ENCODE results near the gene MAP3K9. TPM values are rescaled to one million over a fixed set of nuclear protein-coding genes. Genes with fewer than 3 reads are reported as not detected.

The MAP3K9 gene
- total and polyA plus RNA-seq, 10 of the 15 experiments (the other 5 are each of a cell fraction or from before 2014, with no cell fraction given) = 0.48 to 7.9 (median 2.9) TPM

DNA sequence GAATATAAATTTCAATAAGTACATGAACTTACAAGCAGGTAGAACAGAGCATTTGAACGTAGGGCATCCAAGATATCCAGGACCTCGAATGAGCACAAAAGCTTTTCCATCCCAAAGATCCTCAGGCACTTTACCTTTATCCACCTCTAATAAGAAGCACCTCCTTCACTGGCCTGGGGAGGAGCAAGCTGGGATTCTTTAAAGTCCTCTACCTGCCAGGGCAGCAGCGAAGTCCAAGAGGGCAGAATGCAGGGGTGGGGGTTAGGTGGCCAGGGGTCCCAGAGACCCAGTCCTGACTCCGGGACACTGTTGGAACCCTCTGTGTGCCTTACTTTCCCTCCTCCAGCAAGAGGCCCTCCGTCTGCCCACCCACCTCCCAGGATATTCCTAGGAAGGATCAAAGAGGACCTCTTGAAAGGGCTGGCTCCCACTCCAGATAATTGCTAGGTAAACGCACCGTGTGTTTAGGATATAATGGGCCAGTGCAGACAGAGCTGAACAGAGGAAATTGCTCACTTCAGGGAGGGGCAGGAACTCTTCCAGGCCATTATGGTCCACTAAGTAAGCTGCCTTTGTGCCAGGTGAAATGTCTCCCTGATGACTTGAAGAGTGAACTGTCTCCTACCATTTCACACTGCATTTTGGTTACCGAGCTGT lies 99.5 kb downstream of the MAP3K9 start:
- CTCF ChIA-PET = interaction anchor here (1.0 to 9.6 kb wide), 4 partner anchors 12 to 87 kb away, joined by 3 to 138 read pairs (median 3); no protein-coding TSS in a partner anchor
- H3K4me2 ChIP-seq (ENCODE audit: control insufficient read depth, insufficient read depth) = no peak overlapping the region

More for the DNA sequence above, 99.5 kb downstream of the MAP3K9 start:
- H3K9me3 ChIP-seq (replicated peaks; ENCODE audit: control insufficient read depth, insufficient read depth, low read length) = no peaks in the 10 kb centered on the region
- H3K4me3 ChIP-seq = no peak overlapping the region
- H3K9ac ChIP-seq (ENCODE audit: control insufficient read depth, insufficient read depth, low read length) = no peak overlapping the region
- TF ChIP-seq NR2F1 (conservative IDR thresholded peaks at IDR 0.05) (no peak), TCF12 (IDR thresholded peaks at IDR 0.05; ENCODE audit: low read depth, low read length) (no peak), SP1 (IDR thresholded peaks at IDR 0.05; ENCODE audit: low read depth, low read length) (no peak), ZNF274 (IDR thresholded peaks at IDR 0.05; ENCODE audit: insufficient read depth, insufficient read length) (no peak), NBN (IDR thresholded peaks at IDR 0.05) (no peak), NFYB (IDR thresholded peaks at IDR 0.05; ENCODE audit: insufficient read depth, low read depth, low read length) (no peak), CREB1 (IDR thresholded peaks at IDR 0.05; ENCODE audit: low read depth) (no peak), BMI1 (IDR thresholded peaks at IDR 0.05; ENCODE audit: borderline replicate concordance) (no peak), SRF (IDR thresholded peaks at IDR 0.05; ENCODE audit: low read depth in 2 of 2, low read length in 2 of 2) (no peak), JUND (IDR thresholded peaks at IDR 0.05; ENCODE audit: low read depth, low read length) (no peak), BCL11A (IDR thresholded peaks at IDR 0.05; ENCODE audit: low read depth, low read length) (no peak)
- TF ChIP-seq, protein P1, sequence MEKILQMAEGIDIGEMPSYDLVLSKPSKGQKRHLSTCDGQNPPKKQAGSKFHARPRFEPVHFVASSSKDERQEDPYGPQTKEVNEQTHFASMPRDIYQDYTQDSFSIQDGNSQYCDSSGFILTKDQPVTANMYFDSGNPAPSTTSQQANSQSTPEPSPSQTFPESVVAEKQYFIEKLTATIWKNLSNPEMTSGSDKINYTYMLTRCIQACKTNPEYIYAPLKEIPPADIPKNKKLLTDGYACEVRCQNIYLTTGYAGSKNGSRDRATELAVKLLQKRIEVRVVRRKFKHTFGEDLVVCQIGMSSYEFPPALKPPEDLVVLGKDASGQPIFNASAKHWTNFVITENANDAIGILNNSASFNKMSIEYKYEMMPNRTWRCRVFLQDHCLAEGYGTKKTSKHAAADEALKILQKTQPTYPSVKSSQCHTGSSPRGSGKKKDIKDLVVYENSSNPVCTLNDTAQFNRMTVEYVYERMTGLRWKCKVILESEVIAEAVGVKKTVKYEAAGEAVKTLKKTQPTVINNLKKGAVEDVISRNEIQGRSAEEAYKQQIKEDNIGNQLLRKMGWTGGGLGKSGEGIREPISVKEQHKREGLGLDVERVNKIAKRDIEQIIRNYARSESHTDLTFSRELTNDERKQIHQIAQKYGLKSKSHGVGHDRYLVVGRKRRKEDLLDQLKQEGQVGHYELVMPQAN (conservative IDR thresholded peaks at IDR 0.05) = no peak
- TF ChIP-seq, protein P2, sequence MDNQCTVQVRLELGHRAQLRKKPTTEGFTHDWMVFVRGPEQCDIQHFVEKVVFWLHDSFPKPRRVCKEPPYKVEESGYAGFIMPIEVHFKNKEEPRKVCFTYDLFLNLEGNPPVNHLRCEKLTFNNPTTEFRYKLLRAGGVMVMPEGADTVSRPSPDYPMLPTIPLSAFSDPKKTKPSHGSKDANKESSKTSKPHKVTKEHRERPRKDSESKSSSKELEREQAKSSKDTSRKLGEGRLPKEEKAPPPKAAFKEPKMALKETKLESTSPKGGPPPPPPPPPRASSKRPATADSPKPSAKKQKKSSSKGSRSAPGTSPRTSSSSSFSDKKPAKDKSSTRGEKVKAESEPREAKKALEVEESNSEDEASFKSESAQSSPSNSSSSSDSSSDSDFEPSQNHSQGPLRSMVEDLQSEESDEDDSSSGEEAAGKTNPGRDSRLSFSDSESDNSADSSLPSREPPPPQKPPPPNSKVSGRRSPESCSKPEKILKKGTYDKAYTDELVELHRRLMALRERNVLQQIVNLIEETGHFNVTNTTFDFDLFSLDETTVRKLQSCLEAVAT (IDR thresholded peaks at IDR 0.05) = no peak
- TF ChIP-seq, protein P3, sequence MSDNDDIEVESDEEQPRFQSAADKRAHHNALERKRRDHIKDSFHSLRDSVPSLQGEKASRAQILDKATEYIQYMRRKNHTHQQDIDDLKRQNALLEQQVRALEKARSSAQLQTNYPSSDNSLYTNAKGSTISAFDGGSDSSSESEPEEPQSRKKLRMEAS (IDR thresholded peaks at IDR 0.05; ENCODE audit: low read depth, low read length) = no peak
- TF ChIP-seq, protein P4, sequence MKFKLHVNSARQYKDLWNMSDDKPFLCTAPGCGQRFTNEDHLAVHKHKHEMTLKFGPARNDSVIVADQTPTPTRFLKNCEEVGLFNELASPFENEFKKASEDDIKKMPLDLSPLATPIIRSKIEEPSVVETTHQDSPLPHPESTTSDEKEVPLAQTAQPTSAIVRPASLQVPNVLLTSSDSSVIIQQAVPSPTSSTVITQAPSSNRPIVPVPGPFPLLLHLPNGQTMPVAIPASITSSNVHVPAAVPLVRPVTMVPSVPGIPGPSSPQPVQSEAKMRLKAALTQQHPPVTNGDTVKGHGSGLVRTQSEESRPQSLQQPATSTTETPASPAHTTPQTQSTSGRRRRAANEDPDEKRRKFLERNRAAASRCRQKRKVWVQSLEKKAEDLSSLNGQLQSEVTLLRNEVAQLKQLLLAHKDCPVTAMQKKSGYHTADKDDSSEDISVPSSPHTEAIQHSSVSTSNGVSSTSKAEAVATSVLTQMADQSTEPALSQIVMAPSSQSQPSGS (IDR thresholded peaks at IDR 0.05; ENCODE audit: low read length) = no peak
- no peaks in the 10 kb centered on the region for H3K36me3 ChIP-seq (ENCODE audit: control insufficient read depth in 2 of 2, insufficient read depth in 2 of 2, low read length in 1 of 2)
- H4K20me1 ChIP-seq (ENCODE audit: control insufficient read depth, insufficient read depth) = no peaks in the 10 kb centered on the region
- no peak overlapping the region for H2AFZ ChIP-seq (ENCODE audit: control insufficient read depth, low read depth, low read length)
- H3K4me1 ChIP-seq (ENCODE audit: control insufficient read depth, insufficient read depth, low read length) = peaks cover 26% of the 10 kb centered on the region
- no peaks in the 10 kb centered on the region for H3K79me2 ChIP-seq (ENCODE audit: control insufficient read depth, insufficient read depth, low read length)
- no TSS peak for BruUV-seq (replicated peaks)
- in situ Hi-C loops (cut with MboI) = loop anchor here (5.0 kb wide), 1 partner anchor 88 kb away; no protein-coding TSS in a partner anchor
- 83% methylated on average over 8 of the region's 8 CpGs for WGBS (ENCODE audit: insufficient coverage, insufficient replicate concordance, low lambda C conversion rate, missing lambda C conversion rate)
- no peaks in the 10 kb centered on the region for H3K27me3 ChIP-seq (replicated peaks in 1 of 2; ENCODE audit: control insufficient read depth in 2 of 2, insufficient read depth in 2 of 2, low read length in 1 of 2)
- ChIA-PET RAD21 (ENCODE audit: unreplicated experiment) (interaction anchor here (1.1 to 1.8 kb wide), 3 partner anchors 44 to 99 kb away, joined by 4 to 7 read pairs (median 4); partner anchors contain the start of gene MAP3K9), SMC1A (ENCODE audit: uncharacterized antibody, unreplicated experiment) (interaction anchor here (0.5 to 11.1 kb wide), 9 partner anchors 12 to 464 kb away, joined by 3 to 154 read pairs (median 7); partner anchors contain the start of genes MAP3K9 and TTC9), POLR2A (no interaction called here)
- H3K27ac ChIP-seq (ENCODE audit: control insufficient read depth, insufficient read depth) = no peak overlapping the region
- FAIRE-seq (no peak), DNase-seq (ENCODE audit: low read depth, low spot score) (no peak), ATAC-seq (no peak)
- intact Hi-C loops (cut with micrococcal nuclease; ENCODE audit: unreplicated experiment) = loop anchor here (5.0 to 10.0 kb wide), 2 partner anchors 108 to 265 kb away; partner anchors contain the start of gene MED6
